ENCODE results near the gene STRN3.
A peak's percentile ranks its signal among the peaks of the same experiment; 100 is the strongest.
"Not testable (repeated sequence)": the region's sequence is repeated elsewhere in the genome, so short reads cannot be mapped to it uniquely, and the experiment has no call there.

STRN3 gene

DNA sequence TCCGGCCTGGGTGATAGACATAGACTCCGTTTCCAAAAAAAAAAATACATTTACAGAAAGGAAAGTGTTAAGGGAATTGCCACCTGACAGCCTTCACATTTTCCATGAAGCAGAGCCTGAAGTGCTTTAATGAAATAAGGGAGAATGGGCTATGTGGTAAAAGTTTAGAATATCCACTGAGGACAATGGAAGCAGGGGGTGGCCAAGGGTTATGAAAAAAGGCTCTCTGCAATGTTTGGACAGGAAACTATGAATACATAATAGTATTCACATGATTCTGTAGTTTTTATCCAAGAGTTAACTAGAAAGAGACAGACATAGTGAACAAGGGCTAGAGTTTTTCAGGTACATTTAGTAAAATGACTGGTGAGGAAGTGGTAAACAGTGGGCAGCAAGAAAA lies 76.5 kb downstream of the STRN3 start:
- no peak for FAIRE-seq
- TF ChIP-seq, protein P1, sequence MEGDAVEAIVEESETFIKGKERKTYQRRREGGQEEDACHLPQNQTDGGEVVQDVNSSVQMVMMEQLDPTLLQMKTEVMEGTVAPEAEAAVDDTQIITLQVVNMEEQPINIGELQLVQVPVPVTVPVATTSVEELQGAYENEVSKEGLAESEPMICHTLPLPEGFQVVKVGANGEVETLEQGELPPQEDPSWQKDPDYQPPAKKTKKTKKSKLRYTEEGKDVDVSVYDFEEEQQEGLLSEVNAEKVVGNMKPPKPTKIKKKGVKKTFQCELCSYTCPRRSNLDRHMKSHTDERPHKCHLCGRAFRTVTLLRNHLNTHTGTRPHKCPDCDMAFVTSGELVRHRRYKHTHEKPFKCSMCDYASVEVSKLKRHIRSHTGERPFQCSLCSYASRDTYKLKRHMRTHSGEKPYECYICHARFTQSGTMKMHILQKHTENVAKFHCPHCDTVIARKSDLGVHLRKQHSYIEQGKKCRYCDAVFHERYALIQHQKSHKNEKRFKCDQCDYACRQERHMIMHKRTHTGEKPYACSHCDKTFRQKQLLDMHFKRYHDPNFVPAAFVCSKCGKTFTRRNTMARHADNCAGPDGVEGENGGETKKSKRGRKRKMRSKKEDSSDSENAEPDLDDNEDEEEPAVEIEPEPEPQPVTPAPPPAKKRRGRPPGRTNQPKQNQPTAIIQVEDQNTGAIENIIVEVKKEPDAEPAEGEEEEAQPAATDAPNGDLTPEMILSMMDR (IDR thresholded peaks at IDR 0.05; ENCODE audit: insufficient read depth, missing control alignments): no peak
- DNase-seq (ENCODE audit: insufficient read length, low spot score): no peak

DNA sequence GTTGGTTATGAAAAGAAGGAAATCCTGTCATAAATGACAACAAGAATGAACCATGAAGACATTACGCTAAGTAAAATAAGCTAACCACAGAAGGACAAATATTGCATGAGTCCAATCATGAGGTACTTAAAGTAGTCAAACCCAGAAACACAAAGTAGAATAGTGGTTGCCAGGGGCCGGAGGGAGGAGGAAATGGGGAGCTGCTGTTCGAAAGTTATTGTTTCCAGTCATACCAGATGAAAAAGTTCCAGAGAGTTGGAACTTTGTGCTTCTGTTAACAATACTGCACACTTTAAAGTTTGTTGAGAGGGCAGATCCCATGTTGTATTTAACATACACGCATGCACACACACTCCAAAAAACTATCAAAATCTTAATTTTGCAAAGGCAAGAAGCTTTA lies 82.5 kb downstream of the STRN3 start:
- FAIRE-seq: no peak

DNA sequence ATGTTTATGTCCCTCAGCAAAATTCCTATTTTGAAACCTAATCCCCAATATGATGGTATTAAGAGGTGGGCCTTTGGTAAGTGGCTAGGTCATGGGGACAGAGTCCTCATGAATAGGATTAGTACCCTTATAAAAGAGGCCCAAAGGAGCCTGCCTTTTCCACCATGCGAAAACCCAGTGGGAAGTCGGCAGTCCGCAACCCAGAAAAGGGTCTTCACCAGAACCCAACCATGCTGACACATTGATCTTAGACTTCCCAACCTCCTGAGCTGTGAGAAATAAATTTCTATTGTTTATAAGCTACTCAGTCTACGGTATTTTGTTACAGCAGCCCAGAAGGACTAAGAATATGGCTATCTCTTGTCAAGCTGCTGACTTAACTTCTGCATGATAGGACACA lies 85.3 kb downstream of the STRN3 start:
- FAIRE-seq: no peak
- TF ChIP-seq, protein P1 (IDR thresholded peaks at IDR 0.05; ENCODE audit: insufficient read depth, missing control alignments): no peak
- DNase-seq (ENCODE audit: insufficient read length, low spot score): no peak

More for the DNA sequence above, 82.5 kb downstream of the STRN3 start:
- DNase-seq (ENCODE audit: insufficient read length, low spot score): no peak
- TF ChIP-seq, protein P1 (IDR thresholded peaks at IDR 0.05; ENCODE audit: insufficient read depth, missing control alignments): no peak

DNA sequence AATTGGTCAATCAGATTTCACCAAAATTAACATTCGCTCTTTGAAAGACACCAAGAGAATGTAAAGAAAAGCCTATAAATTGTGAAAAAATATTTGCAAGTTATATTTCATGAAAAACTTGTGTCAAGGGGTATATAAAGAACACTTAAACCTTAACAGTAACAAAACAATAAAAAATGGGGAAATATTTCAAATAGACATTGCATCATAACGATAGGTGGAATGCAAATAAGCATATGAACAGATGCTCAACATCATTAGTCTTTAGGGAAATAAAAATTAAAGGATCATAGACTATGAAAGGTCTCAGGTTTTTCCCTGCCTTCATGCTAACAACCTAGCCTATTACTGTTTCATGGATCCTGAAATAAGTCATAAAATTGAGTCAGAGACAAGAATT lies 87.6 kb downstream of the STRN3 start:
- TF ChIP-seq, protein P1 (IDR thresholded peaks at IDR 0.05; ENCODE audit: insufficient read depth, missing control alignments): no peak
- DNase-seq (ENCODE audit: insufficient read length, low spot score) (no peak), FAIRE-seq (peak; percentile 72)

DNA sequence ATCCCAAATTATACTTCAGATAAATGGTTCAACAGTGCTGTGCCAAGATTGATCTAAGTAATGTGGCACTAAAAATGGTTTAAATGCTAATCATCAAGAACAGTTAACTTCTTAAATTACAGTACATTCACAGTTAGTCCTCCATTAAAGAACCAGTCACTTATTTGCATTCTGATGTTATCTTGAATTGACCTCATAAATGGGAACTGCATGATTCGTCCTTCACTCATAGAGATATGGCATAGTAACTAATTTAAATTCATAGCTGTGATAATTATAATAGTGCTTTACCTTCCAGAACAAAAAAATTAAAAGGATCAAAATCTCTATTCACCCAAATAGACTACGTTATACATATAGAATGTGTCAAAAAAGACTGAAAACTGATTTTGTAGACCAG lies 90.7 kb downstream of the STRN3 start:
- no peak for DNase-seq (ENCODE audit: insufficient read length, low spot score)
- no peak for FAIRE-seq
- TF ChIP-seq, protein P1 (IDR thresholded peaks at IDR 0.05; ENCODE audit: insufficient read depth, missing control alignments): no peak

DNA sequence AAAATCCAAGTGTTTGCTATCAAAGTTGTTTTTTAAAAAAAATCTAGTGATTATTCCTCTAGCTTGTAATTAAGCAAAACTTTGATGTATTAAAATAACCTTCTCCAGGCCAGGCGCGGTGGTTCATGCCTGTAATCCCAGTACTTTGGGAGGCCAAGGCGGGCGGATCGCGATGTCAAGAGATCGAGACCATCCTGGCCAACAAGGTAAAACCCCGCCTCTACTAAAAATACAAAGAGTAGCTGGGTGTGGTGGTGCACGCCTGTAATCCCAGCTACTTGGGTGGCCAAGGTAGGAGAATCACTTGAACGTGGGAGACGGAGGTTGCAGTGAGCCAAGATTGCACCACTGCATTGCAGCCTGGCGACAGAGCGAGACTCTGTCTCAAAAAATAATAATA lies 92.2 kb downstream of the STRN3 start:
- not testable (repeated sequence) for DNase-seq (ENCODE audit: insufficient read length, low spot score); FAIRE-seq

DNA sequence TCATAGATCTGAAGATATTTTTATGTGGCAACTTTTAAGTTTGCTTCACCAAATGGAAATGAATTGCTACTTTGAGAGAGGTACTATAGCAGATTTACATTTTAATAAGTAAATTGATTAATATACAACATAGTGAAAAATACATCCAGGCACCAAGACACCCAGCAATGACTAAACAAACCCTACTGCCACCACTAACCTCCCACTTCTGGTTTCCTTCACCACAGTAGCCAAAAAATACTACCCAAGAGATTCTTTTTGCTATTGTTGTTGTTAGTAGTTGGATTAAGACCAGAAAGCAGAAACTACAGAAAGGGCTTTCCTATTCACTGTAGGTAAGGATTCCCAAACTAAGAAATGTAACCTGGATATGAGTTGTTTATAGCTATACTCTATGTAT lies 97.7 kb downstream of the STRN3 start:
- FAIRE-seq: no peak
- DNase-seq (ENCODE audit: insufficient read length, low spot score): no peak
- TF ChIP-seq, protein P1 (IDR thresholded peaks at IDR 0.05; ENCODE audit: insufficient read depth, missing control alignments): no peak

DNA sequence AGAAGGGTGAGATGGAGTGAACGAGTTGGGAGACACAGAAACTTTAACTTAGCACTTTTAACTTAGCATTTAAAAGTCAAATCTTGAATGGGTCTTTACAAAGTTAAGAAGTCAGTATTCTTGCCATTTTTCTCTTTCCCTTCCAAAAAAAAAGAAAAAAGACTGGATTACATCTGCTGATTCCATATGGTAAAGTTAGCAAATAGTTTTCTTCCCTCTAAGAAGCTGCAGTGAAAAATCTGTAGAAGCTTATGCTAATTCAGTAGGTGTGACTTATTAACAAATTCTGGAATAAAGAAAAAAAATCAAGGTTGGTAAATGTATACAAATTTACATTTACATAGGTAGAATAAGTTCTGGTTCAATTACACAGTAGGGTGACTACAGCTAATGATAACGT lies 100.9 kb downstream of the STRN3 start:
- no peak for DNase-seq (ENCODE audit: insufficient read length, low spot score)
- TF ChIP-seq, protein P1 (IDR thresholded peaks at IDR 0.05; ENCODE audit: insufficient read depth, missing control alignments): no peak
- FAIRE-seq: no peak
